KOPT-K1 (cell line): ENCODE data around the gene APBA2.
"Not testable (repeated sequence)": the region's sequence is repeated elsewhere in the genome, so short reads cannot be mapped to it uniquely, and the experiment has no call there.

Source experiments
- H3K27ac ChIP-seq: fragments of 200-600 bp; sonication (generic); 2 replicates; pipeline ENCODE4 v1.5.1; 2016; ENCODE audit warnings: antibody characterized with exemption, mild to moderate bottlenecking, low read depth, low read length; ENCODE audit not compliant: poor library complexity, severe bottlenecking
- H3K36me3 ChIP-seq: fragments of 200-600 bp; sonication (generic); 2 replicates; pipeline ENCODE4 v1.5.1; 2017; ENCODE audit warnings: antibody characterized with exemption, mild to moderate bottlenecking, low read length, moderate library complexity; ENCODE audit not compliant: insufficient read depth
- H3K9me3 ChIP-seq: fragments of 200-600 bp; sonication (generic); 2 replicates; pipeline ENCODE4 v1.5.1; 2017; ENCODE audit warnings: antibody characterized with exemption, low read length, mild to moderate bottlenecking; ENCODE audit not compliant: insufficient read depth, poor library complexity, severe bottlenecking

Gene APBA2

DNA sequence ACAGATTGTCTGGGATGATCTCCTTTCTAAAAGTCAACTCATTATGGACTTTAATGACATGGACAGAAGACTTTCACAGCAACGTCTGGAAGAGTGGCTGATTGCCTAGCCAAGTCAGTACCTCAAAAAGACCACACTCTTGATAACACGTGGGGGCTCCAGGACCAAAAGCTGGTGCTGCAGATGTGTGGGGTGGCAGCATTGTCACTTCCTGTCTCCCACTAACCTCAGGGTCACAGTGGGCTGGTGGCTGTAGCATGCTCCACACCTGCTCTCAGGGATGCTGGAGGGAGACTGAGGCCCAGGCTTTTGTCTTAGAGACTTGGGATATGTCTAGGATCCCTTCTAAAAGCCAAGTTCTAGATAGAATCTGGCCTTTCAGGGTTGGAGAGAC lies 118.1 kb downstream of the APBA2 start:
- Histone ChIP-seq H3K27ac (peak overlapping the region; percentile 46), H3K9me3 (peaks cover 9% of the 10 kb centered on the region), H3K36me3 (no peaks in the 10 kb centered on the region)

DNA sequence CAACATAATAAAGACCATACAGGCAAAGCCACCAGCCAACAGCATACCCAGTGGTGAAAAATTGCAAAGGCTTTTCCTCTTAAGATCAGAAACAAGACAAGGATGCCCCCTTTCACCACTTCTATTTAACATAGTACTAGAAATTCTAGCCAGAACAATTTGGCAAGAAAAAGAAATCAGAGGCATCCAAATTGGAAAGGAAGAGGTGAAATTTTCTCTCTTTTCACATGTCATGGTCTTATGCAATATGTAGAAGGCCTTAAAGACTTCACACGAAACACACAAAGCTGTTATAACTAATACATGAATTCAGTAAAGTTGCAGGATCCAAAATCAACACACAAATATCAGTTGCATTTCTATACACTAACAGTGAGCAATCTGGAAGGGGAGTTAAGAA lies 120.2 kb downstream of the APBA2 start:
- H3K9me3 ChIP-seq, result peaks cover 9% of the 10 kb centered on the region
- H3K36me3 ChIP-seq, result no peaks in the 10 kb centered on the region
- no peak overlapping the region for H3K27ac ChIP-seq

DNA sequence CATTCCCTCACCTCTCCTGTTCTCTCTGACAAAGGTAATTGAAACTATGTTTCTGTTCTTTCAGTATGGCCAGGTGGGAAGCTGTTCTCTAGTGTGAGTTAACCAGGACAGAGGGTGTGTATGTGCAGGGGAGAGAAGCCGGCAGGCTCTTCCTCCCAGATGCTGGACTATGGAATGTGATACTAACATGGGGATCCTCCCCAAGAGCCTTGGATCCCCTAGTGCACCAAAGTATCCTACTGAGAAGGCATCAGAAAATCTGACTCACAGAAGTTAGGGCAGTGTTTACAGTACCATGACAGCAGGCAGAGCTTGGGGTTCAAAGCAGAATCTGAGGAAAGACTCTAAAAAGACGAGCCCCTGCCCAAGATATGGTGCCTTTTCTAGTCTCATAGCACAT lies 123.1 kb downstream of the APBA2 start:
- no peak overlapping the region for H3K27ac ChIP-seq
- H3K36me3 ChIP-seq, result no peaks in the 10 kb centered on the region
- peaks cover 9% of the 10 kb centered on the region for H3K9me3 ChIP-seq

DNA sequence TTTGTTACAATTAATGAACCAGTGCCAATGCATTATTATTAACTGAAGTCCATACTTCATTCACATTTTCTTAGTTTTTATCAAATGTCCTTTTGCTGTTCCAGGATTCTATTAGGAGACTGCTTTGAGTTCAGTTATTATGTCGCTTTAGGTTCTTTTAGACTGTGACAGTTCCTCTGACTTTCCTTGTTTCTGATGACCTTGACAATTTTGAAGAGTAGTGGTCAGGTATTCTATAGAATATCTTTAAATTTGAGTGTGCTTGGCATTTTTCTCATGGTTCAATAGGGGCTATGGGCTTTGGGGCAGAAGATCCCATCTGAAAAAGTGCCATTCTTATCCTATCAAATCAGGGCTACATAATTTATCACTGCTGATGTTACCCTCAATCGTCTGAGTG lies 126.3 kb downstream of the APBA2 start:
- Histone ChIP-seq H3K36me3 (no peaks in the 10 kb centered on the region), H3K9me3 (no peaks in the 10 kb centered on the region), H3K27ac (no peak overlapping the region)

DNA sequence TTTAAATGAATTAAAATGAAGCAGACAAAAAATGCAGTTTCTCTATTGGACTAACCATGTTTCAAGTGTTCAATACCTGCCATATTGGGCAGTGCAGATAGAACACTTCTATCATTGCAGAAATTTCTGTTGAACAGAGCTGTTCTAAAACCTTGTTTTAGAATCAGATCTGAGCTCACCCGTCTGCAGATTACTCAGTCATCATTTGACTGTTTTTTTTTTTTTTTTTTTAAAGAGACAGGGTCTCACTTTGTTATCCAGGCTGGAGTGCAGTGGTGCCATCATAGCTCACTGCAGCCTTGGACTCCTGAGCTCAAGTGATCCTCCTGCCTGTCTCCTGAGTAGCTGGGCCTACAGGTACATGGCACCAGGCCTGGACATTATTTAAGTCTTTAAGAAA lies 128.7 kb downstream of the APBA2 start:
- Histone ChIP-seq H3K27ac (no peak overlapping the region), H3K9me3 (no peaks in the 10 kb centered on the region), H3K36me3 (no peaks in the 10 kb centered on the region)

DNA sequence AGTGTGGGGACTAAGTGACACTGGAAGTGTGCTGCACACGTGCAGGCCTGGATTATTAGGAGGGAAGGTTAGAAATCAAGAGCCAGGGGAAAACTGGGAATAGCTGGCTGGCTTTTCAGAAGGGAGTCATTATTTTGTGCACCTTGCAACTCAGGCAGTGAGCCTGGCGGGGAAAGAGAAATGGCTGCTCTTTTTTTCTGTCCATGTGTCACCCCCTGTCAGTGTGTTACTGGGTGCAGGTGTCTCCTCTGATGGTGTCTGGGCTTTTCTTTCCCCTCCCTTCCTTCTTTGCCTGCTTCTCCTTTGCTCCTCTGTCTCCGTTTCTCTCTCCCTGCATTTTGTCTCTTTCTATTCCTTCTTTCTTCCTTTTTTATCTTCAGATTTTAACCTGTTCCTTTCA lies 130.7 kb downstream of the APBA2 start:
- Histone ChIP-seq H3K27ac (no peak overlapping the region), H3K36me3 (no peaks in the 10 kb centered on the region), H3K9me3 (no peaks in the 10 kb centered on the region)

DNA sequence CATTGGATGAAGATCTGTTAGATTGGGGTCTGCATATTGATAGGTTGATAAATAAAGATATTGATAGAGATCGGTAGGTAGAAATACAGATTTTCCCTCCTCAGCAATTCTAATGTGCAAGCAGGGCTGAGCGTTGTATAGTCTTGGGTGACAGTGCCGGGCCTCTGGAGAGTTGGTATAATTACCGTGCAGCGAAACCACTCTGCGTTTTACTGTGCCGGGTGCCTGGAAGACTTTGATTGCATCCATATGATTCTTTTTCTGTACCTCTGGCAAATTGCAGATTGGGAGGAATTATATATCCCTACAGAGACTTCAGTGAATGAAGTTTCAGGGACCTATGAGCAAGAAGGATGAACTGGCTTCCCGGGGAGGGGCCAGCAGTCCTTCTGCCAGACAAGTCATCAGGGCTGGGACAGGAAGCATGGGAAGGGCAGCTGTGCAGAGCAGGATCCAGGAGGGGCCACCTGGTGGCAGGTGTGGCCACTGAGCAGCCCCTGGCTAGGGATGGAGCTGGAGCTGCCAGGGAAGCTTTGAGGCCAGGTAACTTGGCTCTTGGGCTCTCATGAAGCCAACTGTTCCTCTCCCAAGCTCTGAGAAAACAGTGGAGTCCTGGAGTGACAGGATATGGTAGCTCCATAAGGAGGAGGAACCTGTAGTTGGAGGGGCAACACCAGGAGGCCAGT lies 132.5 kb downstream of the APBA2 start:
- H3K9me3 ChIP-seq, result no peaks in the 10 kb centered on the region
- no peak overlapping the region for H3K27ac ChIP-seq
- no peaks in the 10 kb centered on the region for H3K36me3 ChIP-seq

DNA sequence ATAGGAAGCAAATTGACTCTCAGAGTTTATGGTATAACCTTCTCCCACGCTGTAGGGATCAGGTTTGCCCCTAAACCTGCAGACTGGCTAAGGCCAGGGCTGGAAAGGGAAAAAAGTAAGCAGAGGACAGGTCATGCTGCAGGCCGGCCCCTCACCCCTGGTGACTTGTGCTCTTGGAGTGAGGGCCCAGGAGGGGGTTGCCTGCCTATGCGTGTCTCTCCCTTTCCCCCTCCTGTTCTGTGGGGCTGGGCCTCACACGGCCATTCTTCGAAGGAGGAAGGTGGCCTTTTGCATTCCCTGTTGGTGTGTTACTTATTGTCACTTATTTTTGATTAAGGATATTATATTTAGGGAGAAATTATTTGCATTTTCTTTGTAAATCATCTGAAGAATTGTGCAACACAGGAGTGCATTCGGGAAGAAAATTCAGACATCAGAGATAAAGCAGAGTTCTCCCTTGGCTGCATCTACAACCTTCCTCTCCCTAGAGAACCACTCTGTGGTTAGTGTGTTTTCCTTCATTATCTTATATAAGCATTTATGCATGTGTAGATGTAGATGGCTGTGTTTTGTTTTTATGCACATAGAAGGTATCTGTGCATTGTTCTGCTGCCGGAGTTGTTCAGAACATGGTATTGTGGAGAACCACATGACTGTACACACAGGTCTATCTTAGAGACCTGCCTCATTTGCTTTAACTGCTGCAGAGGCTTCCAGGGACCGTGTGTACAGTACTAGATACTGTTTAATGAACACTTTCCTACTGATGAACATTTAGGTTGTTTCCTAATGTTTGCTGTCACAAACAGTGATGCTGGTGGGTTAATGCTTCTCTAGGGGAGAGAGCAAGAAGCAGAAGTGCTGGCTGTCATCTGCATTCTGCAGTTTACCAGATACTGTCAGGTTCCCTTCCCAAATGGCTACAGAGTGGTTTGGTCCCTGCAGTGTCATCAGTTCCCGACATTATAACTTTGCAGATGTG lies 133.5 kb downstream of the APBA2 start:
- H3K9me3 ChIP-seq, result no peaks in the 10 kb centered on the region
- H3K36me3 ChIP-seq, result no peaks in the 10 kb centered on the region
- H3K27ac ChIP-seq, result no peak overlapping the region

DNA sequence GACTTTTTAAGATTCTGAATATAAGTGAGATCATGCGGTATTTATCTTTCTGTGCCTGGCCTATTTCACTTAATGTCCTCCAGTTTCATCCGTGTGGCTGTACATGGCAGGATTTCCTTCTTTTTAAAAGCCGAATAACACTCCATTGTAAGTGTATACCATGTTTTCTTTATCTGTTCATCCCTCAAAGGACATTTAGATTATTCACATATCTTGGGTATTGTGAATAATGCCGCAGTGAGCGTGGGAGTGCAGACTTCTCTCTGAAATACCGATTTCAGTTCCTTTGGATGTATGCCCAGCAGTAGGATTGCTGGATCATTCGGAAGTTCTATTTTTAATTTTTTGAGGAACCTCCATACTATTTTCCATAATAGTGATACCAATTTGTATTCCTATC lies 136.1 kb downstream of the APBA2 start:
- H3K27ac ChIP-seq, result no peak overlapping the region
- no peaks in the 10 kb centered on the region for H3K36me3 ChIP-seq
- no peaks in the 10 kb centered on the region for H3K9me3 ChIP-seq

DNA sequence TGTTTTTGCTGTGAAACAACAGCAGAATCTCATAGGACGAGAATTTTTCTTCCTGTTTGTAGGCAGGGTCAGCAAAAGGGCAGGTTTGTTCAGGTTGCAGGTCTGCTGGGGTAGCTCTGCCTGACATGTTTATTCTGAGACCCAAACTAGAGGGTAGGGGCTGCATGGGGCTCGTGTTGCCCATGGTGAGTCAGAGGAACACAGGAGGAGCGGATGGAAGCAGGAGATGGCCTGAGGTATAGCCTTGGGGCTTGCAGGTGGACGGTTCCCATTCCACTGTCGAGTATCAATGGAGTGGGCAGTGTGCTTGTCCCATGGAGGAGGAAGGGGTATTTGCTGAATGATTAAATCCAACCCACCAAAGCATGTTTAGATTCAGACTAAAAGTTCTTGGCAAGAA lies 138.9 kb downstream of the APBA2 start:
- Histone ChIP-seq H3K9me3 (no peaks in the 10 kb centered on the region), H3K36me3 (no peaks in the 10 kb centered on the region), H3K27ac (no peak overlapping the region)

DNA sequence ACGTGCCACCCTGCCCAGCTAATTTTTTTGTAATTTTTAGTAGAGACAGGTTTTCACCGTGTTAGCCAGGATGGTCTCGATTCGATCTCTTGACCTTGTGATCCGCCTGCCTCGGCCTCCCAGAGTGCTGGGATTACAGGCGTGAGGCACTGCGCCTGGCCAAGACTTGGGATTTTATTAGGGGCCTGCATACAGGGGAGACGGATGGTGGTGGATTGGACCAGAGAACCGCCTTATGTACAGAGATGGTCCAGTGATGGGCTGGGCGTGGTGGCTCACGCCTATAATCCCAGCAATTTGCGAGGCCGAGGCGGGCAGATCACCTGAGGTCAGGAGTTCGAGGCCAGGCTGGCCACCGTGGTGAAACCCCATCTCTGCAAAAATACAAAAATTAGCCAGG lies 139.6 kb downstream of the APBA2 start:
- not testable (repeated sequence) for H3K36me3 ChIP-seq, H3K9me3 ChIP-seq, H3K27ac ChIP-seq

DNA sequence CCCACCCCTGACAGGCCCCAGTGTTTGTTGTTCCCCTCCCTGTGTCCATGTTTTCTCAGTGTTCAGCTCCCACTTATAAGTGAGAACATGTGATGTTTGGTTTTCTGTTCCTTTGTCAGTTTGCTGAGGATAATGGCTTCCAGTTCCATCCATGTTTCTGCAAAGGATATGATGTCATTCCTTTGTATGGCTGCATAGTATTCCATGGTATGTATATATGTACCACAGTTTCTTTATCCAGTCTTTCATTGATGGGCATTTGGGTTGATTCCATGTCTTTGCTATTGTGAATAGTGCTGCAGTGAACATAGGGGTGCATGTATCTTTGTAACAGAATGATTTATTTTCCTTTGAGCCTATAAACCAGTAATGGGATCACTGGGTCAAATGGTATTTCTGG lies 142.4 kb downstream of the APBA2 start:
- H3K9me3 ChIP-seq, H3K27ac ChIP-seq, H3K36me3 ChIP-seq: not testable (repeated sequence)

DNA sequence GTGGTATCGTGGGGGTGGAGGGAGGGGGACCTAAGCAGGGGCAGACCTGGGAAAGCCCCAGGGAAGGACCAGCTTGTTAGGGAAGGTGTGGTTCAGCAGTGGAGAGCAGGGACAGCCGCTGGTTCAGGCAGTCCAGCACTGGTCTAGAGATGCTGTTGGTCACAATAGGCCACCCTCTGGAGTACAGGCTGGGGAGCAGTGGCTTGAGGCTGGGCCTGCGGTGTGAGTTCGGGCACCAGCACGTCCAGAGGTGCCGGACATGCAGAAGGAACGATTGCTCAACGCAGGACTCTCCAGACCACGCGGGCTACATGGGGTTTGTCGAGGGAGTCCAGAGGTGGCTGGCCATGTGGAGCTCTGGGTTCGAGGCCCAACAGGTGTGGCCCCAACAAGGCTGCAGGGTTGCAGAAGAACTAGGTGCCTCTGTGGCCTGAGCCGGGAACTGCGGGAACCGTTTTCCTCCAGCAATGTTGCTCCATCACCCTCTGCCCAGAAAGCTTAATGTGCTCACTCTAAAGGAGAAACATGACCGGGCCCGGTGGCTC lies 143.9 kb downstream of the APBA2 start:
- no peak overlapping the region for H3K27ac ChIP-seq
- H3K9me3 ChIP-seq, result peaks cover 6% of the 10 kb centered on the region
- no peaks in the 10 kb centered on the region for H3K36me3 ChIP-seq

DNA sequence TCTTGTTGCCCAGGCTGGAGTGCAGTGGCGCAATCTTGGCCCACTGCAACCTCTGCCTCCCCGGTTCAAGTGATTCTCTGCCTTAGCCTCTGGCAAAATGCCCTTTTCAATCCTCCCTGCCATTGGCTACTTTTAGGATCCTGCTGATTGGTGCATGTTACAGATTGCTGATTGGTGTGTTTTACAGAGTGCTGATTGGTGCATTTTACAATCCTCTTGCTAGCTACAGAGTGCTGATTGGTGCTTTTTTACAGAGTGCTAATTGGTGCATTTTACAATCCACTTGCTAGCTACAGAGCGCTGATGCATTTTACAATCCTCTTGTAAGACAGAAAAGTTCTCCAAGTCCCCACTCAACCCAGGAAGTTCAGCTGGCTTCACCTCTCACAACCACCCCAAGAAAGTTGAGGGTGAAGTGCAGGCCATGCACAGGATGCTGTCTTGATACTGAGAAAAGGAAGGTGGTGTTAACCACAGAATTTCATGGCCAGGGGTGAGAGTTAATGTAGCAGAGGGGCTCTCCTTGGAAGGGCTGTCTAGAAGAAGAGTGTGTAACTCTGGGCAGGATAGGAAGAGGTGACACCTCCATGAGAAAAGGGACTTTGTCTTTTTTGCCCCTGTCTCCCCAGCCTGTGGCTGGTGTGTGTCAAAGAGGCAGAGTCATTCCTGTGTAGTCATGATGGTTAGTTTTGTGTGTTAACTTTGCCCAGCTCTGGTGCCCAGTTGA lies 145.9 kb downstream of the APBA2 start:
- Histone ChIP-seq H3K9me3 (peaks cover 6% of the 10 kb centered on the region), H3K36me3 (no peaks in the 10 kb centered on the region), H3K27ac (no peak overlapping the region)

DNA sequence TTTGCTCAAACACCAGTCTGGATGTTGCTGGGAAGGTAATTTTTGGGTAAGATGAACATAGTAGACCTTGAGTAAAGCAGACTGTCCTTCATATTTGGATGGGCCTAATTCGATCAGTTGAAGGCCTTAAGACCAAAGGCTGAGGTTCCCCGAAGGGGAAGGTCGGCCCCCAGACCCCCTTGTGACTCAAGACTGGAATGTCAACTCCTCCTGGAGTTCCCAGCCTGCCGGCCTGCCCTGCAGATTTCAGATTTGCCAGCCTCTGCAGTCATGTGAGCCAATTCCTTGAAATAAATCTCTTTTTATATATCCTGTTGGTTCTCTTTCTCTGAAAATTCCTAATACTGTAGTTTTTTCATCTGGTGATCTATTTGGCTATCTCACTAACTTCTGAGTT lies 146.5 kb downstream of the APBA2 start:
- Histone ChIP-seq H3K9me3 (peaks cover 6% of the 10 kb centered on the region), H3K27ac (no peak overlapping the region), H3K36me3 (no peaks in the 10 kb centered on the region)
